HepG2 (cell line): ENCODE data around the gene NOXA1. TPM values are rescaled to one million over a fixed set of nuclear protein-coding genes. Genes with fewer than 3 reads are reported as not detected.

Experiments
- AHR ChIP-seq: IDR thresholded peaks from 2 replicates; pipeline ENCODE4 v1.6.1; 2018; ENCODE audit warnings: missing genetic modification reagents, missing compliant biosample characterization
- AKNA ChIP-seq: sonication (generic); formaldehyde crosslinking; IDR thresholded peaks from 2 replicates; pipeline ENCODE4 v1.4.0; 2020; ENCODE audit warnings: missing genetic modification reagents, borderline replicate concordance
- DBP ChIP-seq: sonication (generic); formaldehyde crosslinking; IDR thresholded peaks from 2 replicates; pipeline ENCODE4 v1.4.0; 2020; ENCODE audit warnings: missing genetic modification reagents; ENCODE audit errors: not compliant biosample characterization
- EZH2 ChIP-seq: conservative IDR thresholded peaks from 2 replicates; pipeline ENCODE4 v1.6.1; 2012; ENCODE audit warnings: mild to moderate bottlenecking, low read depth, low read length, moderate library complexity
- FOSL1 ChIP-seq: sonication (generic); formaldehyde crosslinking; IDR thresholded peaks from 2 replicates; pipeline ENCODE4 v1.9.0; 2021; ENCODE audit warnings: missing genetic modification reagents, borderline replicate concordance
- HNRNPUL1 ChIP-seq: fragments of 200-400 bp; formaldehyde crosslinking; IDR thresholded peaks from 2 replicates; pipeline ENCODE4 v1.6.1; 2017; ENCODE audit warnings: low read depth, mild to moderate bottlenecking, low read length, moderate library complexity
- HOXA3 ChIP-seq: sonication (generic); formaldehyde crosslinking; IDR thresholded peaks from 2 replicates; pipeline ENCODE4 v1.5.0; 2020; ENCODE audit warnings: missing genetic modification reagents
- PAX8 ChIP-seq: sonication (generic); formaldehyde crosslinking; IDR thresholded peaks from 2 replicates; pipeline ENCODE4 v1.8.0; 2022; ENCODE audit warnings: mild to moderate bottlenecking, missing genetic modification reagents, borderline replicate concordance
- RARA ChIP-seq: IDR thresholded peaks from 2 replicates; pipeline ENCODE4 v1.6.1; 2016; ENCODE audit warnings: missing genetic modification reagents, missing compliant biosample characterization
- SPEN ChIP-seq: sonication (generic); formaldehyde crosslinking; IDR thresholded peaks from 2 replicates; pipeline ENCODE4 v1.5.1; 2020; ENCODE audit warnings: low read depth, mild to moderate bottlenecking, missing genetic modification reagents
- TBL1XR1 ChIP-seq: fragments of 150-350 bp; IDR thresholded peaks from 2 replicates; pipeline ENCODE4 v1.6.1; 2014; ENCODE audit warnings: borderline replicate concordance, low read length; ENCODE audit not compliant: partially characterized antibody
- USF2 ChIP-seq, 2 experiments: sonication (generic) in 1 of 2; formaldehyde crosslinking in 1 of 2; IDR thresholded peaks; 2 replicates each; pipeline versions ENCODE4 v1.5.1 to v1.6.1; 2011 to 2020; ENCODE audit warnings: borderline replicate concordance in 1 of 2, low read depth in 1 of 2, low read length in 1 of 2, mild to moderate bottlenecking in 1 of 2, missing genetic modification reagents in 1 of 2, moderate library complexity in 1 of 2
- ZMAT5 ChIP-seq: sonication (generic); formaldehyde crosslinking; IDR thresholded peaks from 2 replicates; pipeline ENCODE4 v1.5.0; 2020; ENCODE audit warnings: mild to moderate bottlenecking, low read depth, missing genetic modification reagents, borderline replicate concordance
- ZNF30 ChIP-seq: sonication (generic); formaldehyde crosslinking; IDR thresholded peaks from 2 replicates; pipeline ENCODE4 v1.5.0; 2020; ENCODE audit warnings: mild to moderate bottlenecking, missing genetic modification reagents
- ZNF580 ChIP-seq: IDR thresholded peaks from 2 replicates; pipeline ENCODE4 v1.6.1; 2016; ENCODE audit warnings: low read depth, borderline replicate concordance
- ZNF597 ChIP-seq: sonication (generic); formaldehyde crosslinking; IDR thresholded peaks from 2 replicates; pipeline ENCODE4 v1.5.0; 2020; ENCODE audit warnings: missing genetic modification reagents
- ZNF607 ChIP-seq: sonication (generic); formaldehyde crosslinking; IDR thresholded peaks from 2 replicates; pipeline ENCODE4 v1.5.1; 2020; ENCODE audit warnings: missing genetic modification reagents, mild to moderate bottlenecking, borderline replicate concordance
- polyA plus RNA-seq, 8 experiments: library from polyadenylated mRNA; depleted of rRNA in 3 of 8; stranded (reverse) in 7 of 8; unstranded in 1 of 8; fragments of >200 nt; fragmentation: Illumina TruSeq in 4 of 8; extraction: Trizol in 4 of 8; gene quantifications; 2 replicates each; pipeline versions ENCODE4 v1.2.1 to v1.2.3, GENCODE V29; 2011 to 2016; ENCODE audit warnings: low read depth in 4 of 8, missing spikeins in 1 of 8, mixed read lengths in 1 of 8; ENCODE audit not compliant: insufficient read depth in 1 of 8
- total RNA-seq, 5 experiments: library from RNA; depleted of rRNA; stranded (reverse); fragments of >200 nt; fragmentation: Illumina TruSeq; extraction: Trizol; gene quantifications; 2 replicates each; pipeline ENCODE4 v1.2.3, GENCODE V29; 2016; ENCODE audit warnings: low read depth in 1 of 5

The NOXA1 gene
- total and polyA plus RNA-seq, 2 of the 13 experiments (the other 11 are each of a cell fraction or from before 2014, with no cell fraction given): 0.78 to 1.2 TPM

GRCh38 chr9:137422604-137423513 is at the start of gene NOXA1, which contains the start of gene EXD3 (continued):
- TF ChIP-seq USF2 (IDR thresholded peaks at IDR 0.05; ENCODE audit: low read depth, low read length) (no peak), USF2 (CRISPR knock-in tag; IDR thresholded peaks at IDR 0.05; ENCODE audit: borderline replicate concordance) (no peak), ZNF597 (no peak), ZNF30 (CRISPR knock-in tag) (no peak), EZH2 (no peak), ZNF607 (CRISPR knock-in tag) (peak; percentile 62; the same call in 1 of the 2 replicates), TBL1XR1 (no peak), FOSL1 (CRISPR knock-in tag) (0 out of 2 replicates have a peak, but pooled peaks have one; percentile 7), SPEN (peak; percentile 83), DBP (CRISPR knock-in tag) (no peak), AKNA (CRISPR knock-in tag) (no peak), AHR (CRISPR knock-in tag) (no peak), HOXA3 (CRISPR knock-in tag) (peak; percentile 91), ZNF580 (peak; percentile 80; the same call in 1 of the 2 replicates), PAX8 (no peak), RARA (CRISPR knock-in tag) (no peak), HNRNPUL1 (no peak), ZMAT5 (CRISPR knock-in tag) (no peak)
